PC-9 (cell line): ENCODE measurements around the gene FOXD4L6. TPM values are rescaled to one million over a fixed set of nuclear protein-coding genes. Genes with fewer than 3 reads are reported as not detected.
"Not testable (repeated sequence)": the region's sequence is repeated elsewhere in the genome, so short reads cannot be mapped to it uniquely, and the experiment has no call there.

Source experiments
- BruUV-seq: library from RNA; stranded (reverse); fragments of 400-500 nt; replicated peaks from 2 replicates; lab custom pipeline; 2021; lab: Mats Ljungman, UMichigan
- CTCF ChIA-PET: fragments of 300-600 bp; sonication (Branson Sonifier 250); formaldehyde crosslinking; loops from one replicate; lab custom pipeline; 2022; ENCODE audit warnings: antibody characterized with exemption; lab: Charles Lee
- POLR2A ChIA-PET: fragments of 300-600 bp; sonication (Branson Sonifier 250); formaldehyde crosslinking; loops from one replicate; lab custom pipeline; 2022; ENCODE audit warnings: antibody characterized with exemption; ENCODE audit not compliant: unreplicated experiment; lab: Charles Lee
- DNase-seq, 2 experiments: peaks; one replicate each; pipeline versions ENCODE4 v3.0.0 to v3.0.0-alpha.2; 2015 to 2022; ENCODE audit warnings: mixed read lengths in 1 of 2
- H2AFZ ChIP-seq: fragments of 200-600 bp; sonication (generic); 2 replicates; pipeline ENCODE4 v1.8.1; 2017; ENCODE audit warnings: antibody characterized with exemption
- H3F3A ChIP-seq: fragments of 200-600 bp; sonication (generic); 2 replicates; pipeline ENCODE4 v1.8.1; 2017; ENCODE audit warnings: antibody characterized with exemption, mild to moderate bottlenecking, low read depth; ENCODE audit not compliant: insufficient read depth
- H3K27ac ChIP-seq: fragments of 200-600 bp; sonication (generic); 2 replicates; pipeline ENCODE4 v1.6.1; 2016; ENCODE audit warnings: mixed run types
- H3K27me3 ChIP-seq: fragments of 200-600 bp; sonication (generic); 2 replicates; pipeline ENCODE4 v1.6.1; 2016; ENCODE audit warnings: low read depth, mixed run types; ENCODE audit not compliant: insufficient read depth
- H3K36me3 ChIP-seq: fragments of 200-600 bp; sonication (generic); 2 replicates; pipeline ENCODE4 v1.6.1; 2016; ENCODE audit warnings: low read depth, mixed run types
- H3K4me1 ChIP-seq: fragments of 200-600 bp; sonication (generic); replicated peaks from 2 replicates; pipeline ENCODE4 v1.6.1; 2016; ENCODE audit warnings: mixed run types; ENCODE audit not compliant: insufficient read depth
- H3K4me2 ChIP-seq: fragments of 200-600 bp; sonication (generic); 2 replicates; pipeline ENCODE4 v1.6.1; 2017; ENCODE audit warnings: mixed run types
- H3K4me3 ChIP-seq: fragments of 200-600 bp; sonication (generic); 2 replicates; pipeline ENCODE4 v1.6.1; 2016; ENCODE audit warnings: mixed run types
- H3K79me2 ChIP-seq: fragments of 200-600 bp; sonication (generic); 2 replicates; pipeline ENCODE4 v1.6.1; 2017; ENCODE audit warnings: low read depth, mixed run types
- H3K9me2 ChIP-seq: fragments of 200-600 bp; sonication (generic); 2 replicates; pipeline ENCODE4 v1.8.1; 2017; ENCODE audit warnings: mild to moderate bottlenecking; ENCODE audit not compliant: insufficient read depth
- H3K9me3 ChIP-seq: fragments of 200-600 bp; sonication (generic); 2 replicates; pipeline ENCODE4 v1.8.1; 2016; ENCODE audit warnings: low read depth; ENCODE audit not compliant: insufficient read depth
- H4K20me1 ChIP-seq: fragments of 200-600 bp; sonication (generic); 2 replicates; pipeline ENCODE4 v1.8.1; 2017; ENCODE audit not compliant: insufficient read depth
- intact Hi-C: fragments of 100-400 bp; cut with micrococcal nuclease; formaldehyde crosslinking; loops from one replicate; pipeline ENCODE4 v1.10.0; 2022; ENCODE audit not compliant: unreplicated experiment
- total RNA-seq: library from RNA; stranded (reverse); gene quantifications from 2 replicates; pipeline ENCODE4 v1.2.3, GENCODE V29; 2021

Gene FOXD4L6
- total RNA-seq, 1 experiment from 2014 or later, result not detected

DNA sequence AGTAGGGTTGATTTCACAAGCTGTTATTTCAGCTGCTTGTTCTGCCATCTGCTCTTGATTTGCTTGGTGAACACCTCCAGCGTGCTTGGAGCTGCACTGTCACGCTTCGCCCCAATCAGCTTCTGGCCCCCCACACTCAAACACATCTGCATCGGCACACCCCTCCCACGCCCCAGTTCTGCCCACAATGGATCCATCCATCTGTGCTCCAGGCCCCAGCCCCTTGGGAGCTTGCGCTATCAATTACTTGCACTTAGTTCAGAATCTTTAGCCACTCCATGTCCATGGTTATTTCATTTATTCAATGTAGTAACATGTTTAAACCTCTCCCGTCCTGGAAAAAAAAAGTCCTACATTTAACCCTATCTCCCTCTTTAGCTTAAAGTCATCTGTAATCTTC is 28.0 kb downstream of the FOXD4L6 start:
- H2AFZ ChIP-seq, POLR2A ChIA-PET, intact Hi-C loops, BruUV-seq, H3K79me2 ChIP-seq, H3K4me3 ChIP-seq, DNase-seq, H4K20me1 ChIP-seq, H3K27ac ChIP-seq, CTCF ChIA-PET, H3K9me2 ChIP-seq, H3K36me3 ChIP-seq, H3K27me3 ChIP-seq, H3K4me2 ChIP-seq, H3K9me3 ChIP-seq, H3K4me1 ChIP-seq, H3F3A ChIP-seq: not testable (repeated sequence)

DNA sequence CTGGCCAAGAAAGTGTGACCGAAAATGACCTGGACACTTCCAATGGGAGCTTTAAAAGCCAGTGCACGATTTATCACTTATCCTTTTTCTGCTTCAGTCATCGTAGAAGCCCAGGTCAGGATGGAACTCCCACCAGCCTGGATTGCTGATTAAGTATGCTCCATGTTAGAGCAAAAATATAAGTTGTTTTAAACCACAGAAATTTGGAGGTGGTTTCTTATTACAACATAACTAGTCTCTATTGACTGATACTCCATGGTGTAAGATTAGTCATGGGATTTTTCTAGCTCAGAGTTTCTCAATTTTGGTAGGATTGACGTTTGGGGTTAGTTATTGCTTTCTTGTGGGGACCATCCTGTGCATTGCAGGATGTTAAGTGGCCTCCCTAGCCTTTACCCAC is 29.7 kb downstream of the FOXD4L6 start:
- H3K79me2 ChIP-seq, POLR2A ChIA-PET, intact Hi-C loops, H3K9me2 ChIP-seq, CTCF ChIA-PET, H3K4me2 ChIP-seq, H3K36me3 ChIP-seq, H3F3A ChIP-seq, H3K9me3 ChIP-seq, DNase-seq, H3K4me1 ChIP-seq, H3K27ac ChIP-seq, H4K20me1 ChIP-seq, BruUV-seq, H3K4me3 ChIP-seq, H3K27me3 ChIP-seq, H2AFZ ChIP-seq: not testable (repeated sequence)

DNA sequence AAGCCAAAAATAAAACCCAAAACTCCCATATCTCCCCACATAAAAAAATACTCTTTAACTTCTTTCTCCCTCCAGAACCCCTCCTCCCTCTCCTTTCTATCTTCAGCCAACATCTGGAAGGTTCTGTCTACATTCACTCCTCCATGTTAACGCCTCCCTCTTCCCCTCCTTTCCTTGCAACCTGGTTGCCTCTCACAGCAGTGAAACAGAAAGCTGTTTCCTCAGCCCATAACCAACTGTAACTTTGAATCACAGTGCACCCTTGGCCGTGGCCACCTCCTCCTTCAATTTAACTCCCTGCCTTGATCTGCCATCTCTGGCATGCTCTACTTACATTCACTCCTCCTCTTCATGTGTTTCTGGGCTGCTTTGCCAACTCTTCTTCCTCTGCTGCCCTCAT is 33.4 kb downstream of the FOXD4L6 start:
- H3F3A ChIP-seq, H3K27ac ChIP-seq, H3K9me3 ChIP-seq, H3K79me2 ChIP-seq, BruUV-seq, H3K36me3 ChIP-seq, DNase-seq, H3K9me2 ChIP-seq, CTCF ChIA-PET, H3K4me3 ChIP-seq, H3K4me2 ChIP-seq, H2AFZ ChIP-seq, H4K20me1 ChIP-seq, H3K4me1 ChIP-seq, H3K27me3 ChIP-seq, POLR2A ChIA-PET, intact Hi-C loops: not testable (repeated sequence)

GRCh38 chr9:41094010-41094773 is 34.3 kb downstream of the FOXD4L6 start:
- H3F3A ChIP-seq, H4K20me1 ChIP-seq, intact Hi-C loops, H3K9me2 ChIP-seq, H3K4me1 ChIP-seq, H3K9me3 ChIP-seq, H3K27me3 ChIP-seq, CTCF ChIA-PET, H3K36me3 ChIP-seq, H3K79me2 ChIP-seq, DNase-seq, H3K4me2 ChIP-seq, POLR2A ChIA-PET, H3K4me3 ChIP-seq, H3K27ac ChIP-seq, BruUV-seq, H2AFZ ChIP-seq: not testable (repeated sequence)

GRCh38 chr9:41090922-41091321 is 37.6 kb downstream of the FOXD4L6 start:
- H3F3A ChIP-seq, H3K4me2 ChIP-seq, CTCF ChIA-PET, H3K9me2 ChIP-seq, intact Hi-C loops, H3K27ac ChIP-seq, H2AFZ ChIP-seq, POLR2A ChIA-PET, DNase-seq, H3K4me1 ChIP-seq, H3K9me3 ChIP-seq, H3K79me2 ChIP-seq, H3K36me3 ChIP-seq, H4K20me1 ChIP-seq, BruUV-seq, H3K27me3 ChIP-seq, H3K4me3 ChIP-seq: not testable (repeated sequence)

DNA sequence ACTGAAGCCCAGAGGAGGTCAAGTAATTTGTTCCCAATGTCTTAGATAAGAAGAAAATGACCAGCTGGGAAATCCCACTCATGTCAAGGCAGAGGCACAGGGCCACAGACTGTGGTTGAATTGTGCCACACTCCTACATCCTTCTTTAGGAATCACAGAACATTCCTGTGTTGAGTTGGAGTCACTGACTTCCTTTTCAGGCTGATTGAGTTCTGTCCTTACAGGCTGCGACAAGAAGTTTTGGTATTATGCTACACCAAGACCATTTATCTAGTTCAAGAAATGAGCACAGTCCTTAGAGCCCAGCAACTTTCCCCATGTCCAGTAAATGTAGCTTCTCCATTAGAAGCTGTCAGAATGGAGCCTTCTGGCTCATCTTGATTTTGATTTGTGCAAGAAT is 38.1 kb downstream of the FOXD4L6 start:
- H3K4me1 ChIP-seq, H3K4me3 ChIP-seq, H2AFZ ChIP-seq, H3K9me2 ChIP-seq, DNase-seq, H3K79me2 ChIP-seq, H3K27ac ChIP-seq, CTCF ChIA-PET, BruUV-seq, H3K9me3 ChIP-seq, POLR2A ChIA-PET, H4K20me1 ChIP-seq, intact Hi-C loops, H3K27me3 ChIP-seq, H3F3A ChIP-seq, H3K36me3 ChIP-seq, H3K4me2 ChIP-seq: not testable (repeated sequence)

- H3K27ac ChIP-seq, H3F3A ChIP-seq, intact Hi-C loops, BruUV-seq, CTCF ChIA-PET, H3K4me1 ChIP-seq, H3K9me3 ChIP-seq, DNase-seq, H3K27me3 ChIP-seq, H3K79me2 ChIP-seq, H4K20me1 ChIP-seq, H3K4me3 ChIP-seq, H2AFZ ChIP-seq, H3K4me2 ChIP-seq, H3K36me3 ChIP-seq, H3K9me2 ChIP-seq, POLR2A ChIA-PET: not testable (repeated sequence)
Measured at GRCh38 chr9:41088450-41089059, 39.9 kb downstream of the FOXD4L6 start.
